ENCODE results near the gene GLB1L2. TPM values are rescaled to one million over a fixed set of nuclear protein-coding genes. Genes with fewer than 3 reads are reported as not detected.

The GLB1L2 gene
- total and polyA plus RNA-seq, 8 donors, result 4.2 to 10.1 (median 6.9) TPM

DNA sequence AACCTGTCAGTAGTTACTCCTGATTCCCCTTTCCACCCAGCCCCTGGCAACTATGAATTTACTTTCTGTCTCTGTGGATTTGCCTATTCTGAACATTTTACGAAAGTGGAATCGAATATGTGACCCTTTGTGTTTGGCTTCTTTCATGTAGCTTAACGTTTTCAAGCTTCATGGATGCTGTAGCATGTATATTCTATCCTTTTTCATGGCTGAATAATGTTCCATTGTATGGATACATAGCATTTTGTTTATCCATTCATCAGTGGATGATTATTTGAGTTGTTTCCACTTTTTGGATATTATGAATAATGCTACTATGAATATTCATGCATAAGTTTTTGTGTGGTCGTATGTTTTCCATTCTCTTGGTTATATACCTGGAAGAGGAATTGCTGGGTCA, 9.2 kb upstream of the GLB1L2 start:
- TF ChIP-seq, protein P1, sequence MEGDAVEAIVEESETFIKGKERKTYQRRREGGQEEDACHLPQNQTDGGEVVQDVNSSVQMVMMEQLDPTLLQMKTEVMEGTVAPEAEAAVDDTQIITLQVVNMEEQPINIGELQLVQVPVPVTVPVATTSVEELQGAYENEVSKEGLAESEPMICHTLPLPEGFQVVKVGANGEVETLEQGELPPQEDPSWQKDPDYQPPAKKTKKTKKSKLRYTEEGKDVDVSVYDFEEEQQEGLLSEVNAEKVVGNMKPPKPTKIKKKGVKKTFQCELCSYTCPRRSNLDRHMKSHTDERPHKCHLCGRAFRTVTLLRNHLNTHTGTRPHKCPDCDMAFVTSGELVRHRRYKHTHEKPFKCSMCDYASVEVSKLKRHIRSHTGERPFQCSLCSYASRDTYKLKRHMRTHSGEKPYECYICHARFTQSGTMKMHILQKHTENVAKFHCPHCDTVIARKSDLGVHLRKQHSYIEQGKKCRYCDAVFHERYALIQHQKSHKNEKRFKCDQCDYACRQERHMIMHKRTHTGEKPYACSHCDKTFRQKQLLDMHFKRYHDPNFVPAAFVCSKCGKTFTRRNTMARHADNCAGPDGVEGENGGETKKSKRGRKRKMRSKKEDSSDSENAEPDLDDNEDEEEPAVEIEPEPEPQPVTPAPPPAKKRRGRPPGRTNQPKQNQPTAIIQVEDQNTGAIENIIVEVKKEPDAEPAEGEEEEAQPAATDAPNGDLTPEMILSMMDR (IDR thresholded peaks at IDR 0.05), result no peak
- 65 to 73% methylated on average over 4 of the region's 4 CpGs for WGBS, 2 donors
- no peaks in the 10 kb centered on the region for H3K27me3 ChIP-seq
- no peak overlapping the region for H3K4me3 ChIP-seq
- no peak for FAIRE-seq
- no peak for DNase-seq
- intact Hi-C loops (cut with DNase I), result no loop called here
- H3K36me3 ChIP-seq, result no peaks in the 10 kb centered on the region
- H3K9me3 ChIP-seq, result no peaks in the 10 kb centered on the region
- H3K4me1 ChIP-seq, result no peaks in the 10 kb centered on the region
- ATAC-seq, result no peak
- H3K27ac ChIP-seq, result no peak overlapping the region

DNA sequence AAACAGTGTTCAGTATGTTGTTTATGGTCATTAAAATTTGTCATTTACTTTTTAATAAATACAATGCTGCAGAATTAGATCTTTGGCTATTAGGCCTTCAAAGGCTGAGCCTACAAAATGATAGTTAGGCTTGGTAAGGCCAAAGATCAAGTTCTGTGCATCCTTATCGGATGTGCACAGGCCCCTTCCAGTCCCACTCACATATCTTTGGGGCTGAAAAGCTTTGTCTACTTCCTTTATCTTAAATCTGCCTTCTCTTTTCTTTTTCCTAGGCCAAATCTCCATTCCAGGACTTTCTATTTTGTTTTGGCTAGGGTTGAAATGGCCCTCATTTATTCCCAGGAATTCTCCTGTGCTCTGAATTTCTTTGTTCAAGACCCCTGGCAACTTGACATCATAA, 3.4 kb upstream of the GLB1L2 start:
- TF ChIP-seq, protein P1 (IDR thresholded peaks at IDR 0.05), result no peak
- intact Hi-C loops (cut with DNase I), result no loop called here
- Histone ChIP-seq H3K9me3 (no peaks in the 10 kb centered on the region), H3K4me3 (no peak overlapping the region), H3K4me1 (no peaks in the 10 kb centered on the region), H3K27me3 (no peaks in the 10 kb centered on the region), H3K36me3 (no peaks in the 10 kb centered on the region), H3K27ac (no peak overlapping the region)
- no peak for FAIRE-seq
- ATAC-seq, result no peak
- WGBS, 2 donors, result 92 to 98% methylated on average over 1 of the region's 1 CpG
- DNase-seq, result no peak

- Histone ChIP-seq H3K4me1 (no peaks in the 10 kb centered on the region), H3K9me3 (no peaks in the 10 kb centered on the region), H3K36me3 (no peaks in the 10 kb centered on the region), H3K27ac (no peak overlapping the region), H3K4me3 (peak overlapping the region in 2 of 4 donors; percentile 30 to 40), H3K27me3 (no peaks in the 10 kb centered on the region)
- FAIRE-seq (no peak), DNase-seq (no peak), ATAC-seq (no peak)
- 33 to 34% methylated on average over 22 of the region's 22 CpGs for WGBS, 2 donors
- TF ChIP-seq, protein P1 (IDR thresholded peaks at IDR 0.05), result no peak
- intact Hi-C loops (cut with DNase I), result no loop called here
Observed at GRCh38 chr11:134330611-134331353, 1.0 kb upstream of the GLB1L2 start.

DNA sequence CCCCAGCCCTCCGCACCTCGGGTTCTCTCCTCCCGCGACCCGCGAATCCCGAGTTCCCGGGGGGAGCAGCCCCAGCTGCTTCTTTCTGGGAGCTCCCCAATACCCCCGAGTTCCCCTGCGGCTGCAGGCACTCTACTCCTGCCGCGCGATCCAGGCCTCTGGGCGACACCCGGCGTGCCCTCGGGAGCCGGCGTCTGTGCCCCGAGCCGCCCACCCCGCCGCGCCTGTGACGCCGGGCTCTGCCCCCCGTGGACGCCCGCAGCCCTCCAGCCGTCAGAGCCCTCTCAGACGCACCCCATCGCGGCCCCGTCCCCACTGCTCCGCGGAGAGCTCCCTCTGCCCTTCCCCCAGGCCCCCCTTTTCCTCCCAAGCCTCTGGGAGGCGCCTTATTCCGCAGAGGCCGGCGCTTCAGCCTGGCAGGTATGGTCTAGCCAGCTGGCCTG, 422 bp downstream of the GLB1L2 start:
- peak in 5 of 6 donors; percentile 13 to 74 (median 41) for DNase-seq
- Histone ChIP-seq H3K27ac (no peak overlapping the region), H3K9me3 (no peaks in the 10 kb centered on the region), H3K4me1 (no peaks in the 10 kb centered on the region), H3K27me3 (no peaks in the 10 kb centered on the region), H3K4me3 (peak overlapping the region; percentile 40 to 69 (median 54)), H3K36me3 (no peaks in the 10 kb centered on the region)
- TF ChIP-seq, protein P1 (IDR thresholded peaks at IDR 0.05), result no peak
- peak; percentile 51 to 70 (median 59) for ATAC-seq
- 1% methylated on average over 39 to 40 of the region's 40 CpGs for WGBS, 2 donors
- FAIRE-seq, result no peak
- intact Hi-C loops (cut with DNase I), result no loop called here

DNA sequence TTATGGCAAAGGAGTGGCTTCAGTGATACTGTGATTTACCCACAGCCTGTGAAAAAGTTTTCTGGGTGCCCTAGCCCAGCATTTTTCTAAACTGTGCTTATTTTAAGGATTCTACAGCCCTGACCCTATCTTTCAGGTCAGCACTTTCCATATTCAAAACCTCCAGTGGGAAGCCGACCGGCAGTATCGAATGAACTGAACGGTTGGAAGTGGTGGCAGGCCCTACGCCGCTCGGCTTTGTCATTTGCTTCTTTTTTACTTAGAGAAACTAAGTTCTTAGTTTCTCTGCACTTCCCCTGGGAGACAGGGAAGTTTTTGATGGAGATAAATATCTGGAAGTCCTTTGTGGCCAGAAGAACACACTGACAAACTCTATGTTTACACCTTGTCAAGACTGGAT, 994 bp downstream of the GLB1L2 start:
- no peaks in the 10 kb centered on the region for H3K27me3 ChIP-seq
- H3K9me3 ChIP-seq, result no peaks in the 10 kb centered on the region
- intact Hi-C loops (cut with DNase I), result no loop called here
- TF ChIP-seq, protein P1 (IDR thresholded peaks at IDR 0.05), result no peak
- no peaks in the 10 kb centered on the region for H3K36me3 ChIP-seq
- no peak for FAIRE-seq
- no peak for ATAC-seq
- no peak overlapping the region for H3K27ac ChIP-seq
- no peaks in the 10 kb centered on the region for H3K4me1 ChIP-seq
- peak overlapping the region in 2 of 4 donors; percentile 56 to 69 for H3K4me3 ChIP-seq
- WGBS, 2 donors, result 87 to 94% methylated on average over 7 of the region's 7 CpGs
- DNase-seq, result no peak

Data from pancreas (tissue), 10 donors.